GM23338 (cell line): Measurements from ENCODE around the gene ZFP36L1. TPM values are rescaled to one million over a fixed set of nuclear protein-coding genes. Genes with fewer than 3 reads are reported as not detected.

Experiments used
- ATAC-seq: fragments of 200-7000 bp; cut with Tn5 transposase; 3 replicates; pipeline ENCODE4 v1.9.1; 2020
- DNase-seq: peaks from one replicate; pipeline ENCODE4 v3.0.0-alpha.2; 2015; ENCODE audit warnings: low spot score
- H2AFZ ChIP-seq: fragments of 200-600 bp; sonication (generic); 2 replicates; pipeline ENCODE4 v1.8.0; 2016; ENCODE audit warnings: antibody characterized with exemption, mild to moderate bottlenecking, moderate library complexity
- H3F3A ChIP-seq: fragments of 200-600 bp; sonication (generic); replicated peaks from 2 replicates; pipeline ENCODE4 v1.8.0; 2017; ENCODE audit warnings: antibody characterized with exemption, mixed run types, low read depth
- H3K27ac ChIP-seq: fragments of 200-600 bp; sonication (generic); 2 replicates; pipeline ENCODE4 v1.6.1; 2016; ENCODE audit warnings: low read depth
- H3K27me3 ChIP-seq: fragments of 200-600 bp; sonication (generic); 2 replicates; pipeline ENCODE4 v1.8.0; 2016; ENCODE audit warnings: mild to moderate bottlenecking, mixed run types, moderate library complexity; ENCODE audit not compliant: insufficient read depth
- H3K36me3 ChIP-seq: fragments of 200-600 bp; sonication (generic); 2 replicates; pipeline ENCODE4 v1.8.0; 2016; ENCODE audit warnings: mild to moderate bottlenecking; ENCODE audit not compliant: insufficient read depth
- H3K4me1 ChIP-seq: fragments of 200-600 bp; sonication (generic); 2 replicates; pipeline ENCODE4 v1.8.0; 2016; ENCODE audit warnings: mild to moderate bottlenecking, moderate library complexity; ENCODE audit not compliant: insufficient read depth
- H3K4me2 ChIP-seq: fragments of 200-600 bp; sonication (generic); 2 replicates; pipeline ENCODE4 v1.7.1; 2017; ENCODE audit warnings: mixed run types
- H3K4me3 ChIP-seq: fragments of 200-600 bp; sonication (generic); 2 replicates; pipeline ENCODE4 v1.6.1; 2016; ENCODE audit warnings: mixed run types
- H3K79me2 ChIP-seq: fragments of 200-600 bp; sonication (generic); replicated peaks from 2 replicates; pipeline ENCODE4 v1.8.0; 2017; ENCODE audit warnings: mild to moderate bottlenecking; ENCODE audit not compliant: insufficient read depth
- H3K9me2 ChIP-seq: fragments of 200-600 bp; sonication (generic); 2 replicates; pipeline ENCODE4 v1.8.0; 2017; ENCODE audit not compliant: insufficient read depth
- H4K20me1 ChIP-seq: fragments of 200-600 bp; sonication (generic); replicated peaks from 2 replicates; pipeline ENCODE4 v1.8.0; 2017; ENCODE audit warnings: mild to moderate bottlenecking; ENCODE audit not compliant: insufficient read depth
- H3K27ac Mint-ChIP-seq: 2 replicates; pipeline ENCODE4 v1.8.0; 2020; ENCODE audit warnings: inconsistent platforms, mild to moderate bottlenecking, moderate library complexity, mixed read lengths
- H3K27me3 Mint-ChIP-seq: 3 replicates; pipeline ENCODE4 v1.8.0; 2022; ENCODE audit warnings: low read depth, mild to moderate bottlenecking, moderate library complexity, mixed read lengths, inconsistent platforms; ENCODE audit not compliant: insufficient read depth, poor library complexity
- H3K36me3 Mint-ChIP-seq: 3 replicates; pipeline ENCODE4 v1.8.0; 2021; ENCODE audit warnings: low read depth, mild to moderate bottlenecking, inconsistent platforms, moderate library complexity, mixed read lengths
- H3K4me1 Mint-ChIP-seq: 3 replicates; pipeline ENCODE4 v1.8.0; 2020; ENCODE audit warnings: mild to moderate bottlenecking, inconsistent platforms, mixed read lengths
- H3K4me3 Mint-ChIP-seq: 3 replicates; pipeline ENCODE4 v1.8.0; 2021; ENCODE audit warnings: moderate library complexity, mild to moderate bottlenecking, inconsistent platforms, mixed read lengths
- H3K9me3 Mint-ChIP-seq: 3 replicates; pipeline ENCODE4 v1.8.0; 2020; ENCODE audit warnings: moderate library complexity, mild to moderate bottlenecking, inconsistent platforms, mixed read lengths
- CREB1 ChIP-seq: fragments of 250-450 bp; sonication (Bioruptor Pico); IDR thresholded peaks from 2 replicates; pipeline ENCODE4 v1.5.0; 2020; ENCODE audit warnings: low read depth, mild to moderate bottlenecking, moderate library complexity
- EZH2 ChIP-seq: fragments of 200-600 bp; sonication (generic); IDR thresholded peaks from one replicate; pipeline ENCODE4 v1.8.0; 2017; ENCODE audit warnings: antibody characterized with exemption, mild to moderate bottlenecking, low read depth; ENCODE audit not compliant: unreplicated experiment
- EZH2phosphoT487 ChIP-seq: fragments of 200-600 bp; sonication (generic); IDR thresholded peaks from one replicate; pipeline ENCODE4 v1.8.1; 2018; ENCODE audit warnings: antibody characterized with exemption; ENCODE audit not compliant: unreplicated experiment
- JUNB ChIP-seq: IDR thresholded peaks from one replicate; pipeline ENCODE4 v1.6.1; 2016; ENCODE audit warnings: antibody characterized with exemption; ENCODE audit not compliant: unreplicated experiment
- NANOG ChIP-seq: IDR thresholded peaks from 2 replicates; pipeline ENCODE4 v1.6.1; 2016; ENCODE audit warnings: antibody characterized with exemption, borderline replicate concordance
- POLR2AphosphoS5 ChIP-seq: IDR thresholded peaks from 2 replicates; pipeline ENCODE4 v1.6.1; 2016; ENCODE audit warnings: antibody characterized with exemption, low read depth
- STAT1 ChIP-seq: IDR thresholded peaks from one replicate; pipeline ENCODE4 v1.6.1; 2016; ENCODE audit warnings: antibody characterized with exemption; ENCODE audit not compliant: unreplicated experiment
- ZNF114 ChIP-seq: fragments of 250-450 bp; sonication (Bioruptor Pico); IDR thresholded peaks from 2 replicates; pipeline ENCODE4 v1.5.0; 2020; ENCODE audit warnings: mild to moderate bottlenecking, moderate library complexity
- ZNF331 ChIP-seq: fragments of 250-450 bp; sonication (Bioruptor Pico); IDR thresholded peaks from 2 replicates; pipeline ENCODE4 v1.5.0; 2020; ENCODE audit warnings: low read depth, mild to moderate bottlenecking, moderate library complexity
- polyA plus RNA-seq: library from polyadenylated mRNA; unstranded; fragments of >200 nt; fragmentation: Nextera tagmentation; extraction: Ambion mirVana; gene quantifications from 2 replicates; pipeline ENCODE4 v1.2.1, GENCODE V29; 2016
- total RNA-seq: library from RNA; depleted of rRNA; stranded (reverse); fragments of >200 nt; shearing (Covaris generic); gene quantifications from 2 replicates; pipeline ENCODE4 v1.2.3, GENCODE V29; 2014
- TF ChIP-seq, protein P1 (sequence below): fragments of 250-450 bp; sonication (Bioruptor Pico); IDR thresholded peaks from 2 replicates; pipeline ENCODE4 v1.5.0; 2020; ENCODE audit warnings: mild to moderate bottlenecking, moderate library complexity
- TF ChIP-seq, protein P2 (sequence below), 2 experiments: fragments of 200-600 bp in 1 of 2; sonication (generic) in 1 of 2; conservative IDR thresholded peaks; 2 replicates each; pipeline versions ENCODE4 v1.5.1 to v1.6.1; 2016 to 2017; ENCODE audit warnings: antibody characterized with exemption in 2 of 2, low read depth in 2 of 2, mild to moderate bottlenecking in 2 of 2, moderate library complexity in 1 of 2
- TF ChIP-seq, protein P3 (sequence below): IDR thresholded peaks from 2 replicates; pipeline ENCODE4 v1.6.1; 2016; ENCODE audit warnings: antibody characterized with exemption
- TF ChIP-seq, protein P4 (sequence below): IDR thresholded peaks from one replicate; pipeline ENCODE4 v1.6.1; 2018; ENCODE audit warnings: antibody characterized with exemption; ENCODE audit not compliant: unreplicated experiment

Gene ZFP36L1
- total and polyA plus RNA-seq, 2 experiments from 2014 or later, result 148 to 382 TPM

GRCh38 chr14:68797121-68797670 is 4.3 kb upstream of the ZFP36L1 start:
- Histone ChIP-seq H3K36me3 (no peaks in the 10 kb centered on the region), H3K27ac (peak overlapping the region; percentile 100), H3K4me3 (peak overlapping the region; percentile 92), H3K4me2 (peak overlapping the region; percentile 94), H3K27me3 (no peaks in the 10 kb centered on the region), H3K4me1 (peaks cover 15% of the 10 kb centered on the region), H3K9me2 (no peaks in the 10 kb centered on the region), H3F3A (peaks cover 8% of the 10 kb centered on the region), H4K20me1 (peaks cover 5% of the 10 kb centered on the region), H3K79me2 (peaks cover 25% of the 10 kb centered on the region), H2AFZ (no peak overlapping the region)
- peak overlapping the region; percentile 98 for H3K27ac Mint-ChIP-seq
- peaks cover 40% of the 10 kb centered on the region for H3K36me3 Mint-ChIP-seq
- peak overlapping the region; percentile 95 for H3K4me3 Mint-ChIP-seq
- peaks cover 26% of the 10 kb centered on the region for H3K4me1 Mint-ChIP-seq
- TF ChIP-seq EZH2phosphoT487 (no peak), POLR2AphosphoS5 (peak; percentile 58), JUNB (no peak), ZNF331 (no peak), ZNF114 (CRISPR knock-in tag) (no peak), EZH2 (no peak), CREB1 (no peak), NANOG (no peak; the same call in 1 of the 2 replicates), STAT1 (no peak)
- TF ChIP-seq, protein P1, sequence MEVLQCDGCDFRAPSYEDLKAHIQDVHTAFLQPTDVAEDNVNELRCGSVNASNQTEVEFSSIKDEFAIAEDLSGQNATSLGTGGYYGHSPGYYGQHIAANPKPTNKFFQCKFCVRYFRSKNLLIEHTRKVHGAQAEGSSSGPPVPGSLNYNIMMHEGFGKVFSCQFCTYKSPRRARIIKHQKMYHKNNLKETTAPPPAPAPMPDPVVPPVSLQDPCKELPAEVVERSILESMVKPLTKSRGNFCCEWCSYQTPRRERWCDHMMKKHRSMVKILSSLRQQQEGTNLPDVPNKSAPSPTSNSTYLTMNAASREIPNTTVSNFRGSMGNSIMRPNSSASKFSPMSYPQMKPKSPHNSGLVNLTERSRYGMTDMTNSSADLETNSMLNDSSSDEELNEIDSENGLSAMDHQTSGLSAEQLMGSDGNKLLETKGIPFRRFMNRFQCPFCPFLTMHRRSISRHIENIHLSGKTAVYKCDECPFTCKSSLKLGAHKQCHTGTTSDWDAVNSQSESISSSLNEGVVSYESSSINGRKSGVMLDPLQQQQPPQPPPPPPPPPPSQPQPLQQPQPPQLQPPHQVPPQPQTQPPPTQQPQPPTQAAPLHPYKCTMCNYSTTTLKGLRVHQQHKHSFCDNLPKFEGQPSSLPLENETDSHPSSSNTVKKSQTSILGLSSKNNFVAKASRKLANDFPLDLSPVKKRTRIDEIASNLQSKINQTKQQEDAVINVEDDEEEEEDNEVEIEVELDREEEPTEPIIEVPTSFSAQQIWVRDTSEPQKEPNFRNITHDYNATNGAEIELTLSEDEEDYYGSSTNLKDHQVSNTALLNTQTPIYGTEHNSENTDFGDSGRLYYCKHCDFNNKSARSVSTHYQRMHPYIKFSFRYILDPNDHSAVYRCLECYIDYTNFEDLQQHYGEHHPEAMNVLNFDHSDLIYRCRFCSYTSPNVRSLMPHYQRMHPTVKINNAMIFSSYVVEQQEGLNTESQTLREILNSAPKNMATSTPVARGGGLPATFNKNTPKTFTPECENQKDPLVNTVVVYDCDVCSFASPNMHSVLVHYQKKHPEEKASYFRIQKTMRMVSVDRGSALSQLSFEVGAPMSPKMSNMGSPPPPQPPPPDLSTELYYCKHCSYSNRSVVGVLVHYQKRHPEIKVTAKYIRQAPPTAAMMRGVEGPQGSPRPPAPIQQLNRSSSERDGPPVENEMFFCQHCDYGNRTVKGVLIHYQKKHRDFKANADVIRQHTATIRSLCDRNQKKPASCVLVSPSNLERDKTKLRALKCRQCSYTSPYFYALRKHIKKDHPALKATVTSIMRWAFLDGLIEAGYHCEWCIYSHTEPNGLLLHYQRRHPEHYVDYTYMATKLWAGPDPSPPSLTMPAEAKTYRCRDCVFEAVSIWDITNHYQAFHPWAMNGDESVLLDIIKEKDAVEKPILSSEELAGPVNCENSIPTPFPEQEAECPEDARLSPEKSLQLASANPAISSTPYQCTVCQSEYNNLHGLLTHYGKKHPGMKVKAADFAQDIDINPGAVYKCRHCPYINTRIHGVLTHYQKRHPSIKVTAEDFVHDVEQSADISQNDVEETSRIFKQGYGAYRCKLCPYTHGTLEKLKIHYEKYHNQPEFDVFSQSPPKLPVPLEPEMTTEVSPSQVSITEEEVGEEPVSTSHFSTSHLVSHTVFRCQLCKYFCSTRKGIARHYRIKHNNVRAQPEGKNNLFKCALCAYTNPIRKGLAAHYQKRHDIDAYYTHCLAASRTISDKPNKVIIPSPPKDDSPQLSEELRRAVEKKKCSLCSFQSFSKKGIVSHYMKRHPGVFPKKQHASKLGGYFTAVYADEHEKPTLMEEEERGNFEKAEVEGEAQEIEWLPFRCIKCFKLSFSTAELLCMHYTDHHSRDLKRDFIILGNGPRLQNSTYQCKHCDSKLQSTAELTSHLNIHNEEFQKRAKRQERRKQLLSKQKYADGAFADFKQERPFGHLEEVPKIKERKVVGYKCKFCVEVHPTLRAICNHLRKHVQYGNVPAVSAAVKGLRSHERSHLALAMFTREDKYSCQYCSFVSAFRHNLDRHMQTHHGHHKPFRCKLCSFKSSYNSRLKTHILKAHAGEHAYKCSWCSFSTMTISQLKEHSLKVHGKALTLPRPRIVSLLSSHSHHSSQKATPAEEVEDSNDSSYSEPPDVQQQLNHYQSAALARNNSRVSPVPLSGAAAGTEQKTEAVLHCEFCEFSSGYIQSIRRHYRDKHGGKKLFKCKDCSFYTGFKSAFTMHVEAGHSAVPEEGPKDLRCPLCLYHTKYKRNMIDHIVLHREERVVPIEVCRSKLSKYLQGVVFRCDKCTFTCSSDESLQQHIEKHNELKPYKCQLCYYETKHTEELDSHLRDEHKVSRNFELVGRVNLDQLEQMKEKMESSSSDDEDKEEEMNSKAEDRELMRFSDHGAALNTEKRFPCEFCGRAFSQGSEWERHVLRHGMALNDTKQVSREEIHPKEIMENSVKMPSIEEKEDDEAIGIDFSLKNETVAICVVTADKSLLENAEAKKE (CRISPR knock-in tag), result peak; percentile 86
- TF ChIP-seq, protein P2, sequence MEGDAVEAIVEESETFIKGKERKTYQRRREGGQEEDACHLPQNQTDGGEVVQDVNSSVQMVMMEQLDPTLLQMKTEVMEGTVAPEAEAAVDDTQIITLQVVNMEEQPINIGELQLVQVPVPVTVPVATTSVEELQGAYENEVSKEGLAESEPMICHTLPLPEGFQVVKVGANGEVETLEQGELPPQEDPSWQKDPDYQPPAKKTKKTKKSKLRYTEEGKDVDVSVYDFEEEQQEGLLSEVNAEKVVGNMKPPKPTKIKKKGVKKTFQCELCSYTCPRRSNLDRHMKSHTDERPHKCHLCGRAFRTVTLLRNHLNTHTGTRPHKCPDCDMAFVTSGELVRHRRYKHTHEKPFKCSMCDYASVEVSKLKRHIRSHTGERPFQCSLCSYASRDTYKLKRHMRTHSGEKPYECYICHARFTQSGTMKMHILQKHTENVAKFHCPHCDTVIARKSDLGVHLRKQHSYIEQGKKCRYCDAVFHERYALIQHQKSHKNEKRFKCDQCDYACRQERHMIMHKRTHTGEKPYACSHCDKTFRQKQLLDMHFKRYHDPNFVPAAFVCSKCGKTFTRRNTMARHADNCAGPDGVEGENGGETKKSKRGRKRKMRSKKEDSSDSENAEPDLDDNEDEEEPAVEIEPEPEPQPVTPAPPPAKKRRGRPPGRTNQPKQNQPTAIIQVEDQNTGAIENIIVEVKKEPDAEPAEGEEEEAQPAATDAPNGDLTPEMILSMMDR (conservative IDR thresholded peaks at IDR 0.05; ENCODE audit: low read depth in 2 of 2), result no peak
- TF ChIP-seq, protein P3, sequence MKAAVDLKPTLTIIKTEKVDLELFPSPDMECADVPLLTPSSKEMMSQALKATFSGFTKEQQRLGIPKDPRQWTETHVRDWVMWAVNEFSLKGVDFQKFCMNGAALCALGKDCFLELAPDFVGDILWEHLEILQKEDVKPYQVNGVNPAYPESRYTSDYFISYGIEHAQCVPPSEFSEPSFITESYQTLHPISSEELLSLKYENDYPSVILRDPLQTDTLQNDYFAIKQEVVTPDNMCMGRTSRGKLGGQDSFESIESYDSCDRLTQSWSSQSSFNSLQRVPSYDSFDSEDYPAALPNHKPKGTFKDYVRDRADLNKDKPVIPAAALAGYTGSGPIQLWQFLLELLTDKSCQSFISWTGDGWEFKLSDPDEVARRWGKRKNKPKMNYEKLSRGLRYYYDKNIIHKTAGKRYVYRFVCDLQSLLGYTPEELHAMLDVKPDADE, result no peak
- TF ChIP-seq, protein P4, sequence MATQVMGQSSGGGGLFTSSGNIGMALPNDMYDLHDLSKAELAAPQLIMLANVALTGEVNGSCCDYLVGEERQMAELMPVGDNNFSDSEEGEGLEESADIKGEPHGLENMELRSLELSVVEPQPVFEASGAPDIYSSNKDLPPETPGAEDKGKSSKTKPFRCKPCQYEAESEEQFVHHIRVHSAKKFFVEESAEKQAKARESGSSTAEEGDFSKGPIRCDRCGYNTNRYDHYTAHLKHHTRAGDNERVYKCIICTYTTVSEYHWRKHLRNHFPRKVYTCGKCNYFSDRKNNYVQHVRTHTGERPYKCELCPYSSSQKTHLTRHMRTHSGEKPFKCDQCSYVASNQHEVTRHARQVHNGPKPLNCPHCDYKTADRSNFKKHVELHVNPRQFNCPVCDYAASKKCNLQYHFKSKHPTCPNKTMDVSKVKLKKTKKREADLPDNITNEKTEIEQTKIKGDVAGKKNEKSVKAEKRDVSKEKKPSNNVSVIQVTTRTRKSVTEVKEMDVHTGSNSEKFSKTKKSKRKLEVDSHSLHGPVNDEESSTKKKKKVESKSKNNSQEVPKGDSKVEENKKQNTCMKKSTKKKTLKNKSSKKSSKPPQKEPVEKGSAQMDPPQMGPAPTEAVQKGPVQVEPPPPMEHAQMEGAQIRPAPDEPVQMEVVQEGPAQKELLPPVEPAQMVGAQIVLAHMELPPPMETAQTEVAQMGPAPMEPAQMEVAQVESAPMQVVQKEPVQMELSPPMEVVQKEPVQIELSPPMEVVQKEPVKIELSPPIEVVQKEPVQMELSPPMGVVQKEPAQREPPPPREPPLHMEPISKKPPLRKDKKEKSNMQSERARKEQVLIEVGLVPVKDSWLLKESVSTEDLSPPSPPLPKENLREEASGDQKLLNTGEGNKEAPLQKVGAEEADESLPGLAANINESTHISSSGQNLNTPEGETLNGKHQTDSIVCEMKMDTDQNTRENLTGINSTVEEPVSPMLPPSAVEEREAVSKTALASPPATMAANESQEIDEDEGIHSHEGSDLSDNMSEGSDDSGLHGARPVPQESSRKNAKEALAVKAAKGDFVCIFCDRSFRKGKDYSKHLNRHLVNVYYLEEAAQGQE, result peak; percentile 28
- ATAC-seq (peak; percentile 34), DNase-seq (peak; percentile 86)
- peaks cover 26% of the 10 kb centered on the region for H3K9me3 Mint-ChIP-seq
- peaks cover 36% of the 10 kb centered on the region for H3K27me3 Mint-ChIP-seq
